GM19023 (cell line): ENCODE results near the gene SGCD.

Experiments used
- ATAC-seq: cut with Tn5 transposase; IDR thresholded peaks from one replicate; pipeline ENCODE4 v1.9.1; 2021; ENCODE audit warnings: mild to moderate bottlenecking, moderate library complexity; ENCODE audit not compliant: unreplicated experiment

Gene SGCD

GRCh38 chr5:156451505-156451904 lies 124.5 kb downstream of the SGCD start:
- ATAC-seq: no peak

- no peak for ATAC-seq
Observed at GRCh38 chr5:156456857-156457256, 129.9 kb downstream of the SGCD start.

- ATAC-seq: no peak
Observed at GRCh38 chr5:156459812-156460385, 132.9 kb downstream of the SGCD start.

DNA sequence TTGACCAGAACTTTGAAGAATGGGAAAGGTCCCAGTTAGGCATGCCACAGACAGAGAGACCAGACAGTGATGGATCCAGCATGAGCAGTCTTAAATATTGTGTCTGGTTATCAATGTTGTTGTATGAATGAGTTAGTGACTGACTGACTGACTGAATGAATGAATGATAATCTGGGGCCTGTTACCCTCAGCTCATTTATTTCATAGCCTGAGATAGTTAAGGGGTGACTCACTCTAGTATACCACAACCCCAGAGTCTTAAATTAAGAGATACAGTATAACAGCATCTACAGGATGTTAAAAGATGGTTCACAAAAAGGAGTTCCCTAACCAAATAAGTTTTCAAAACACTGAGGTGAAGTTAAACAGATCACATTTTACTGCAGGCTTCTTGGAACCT lies 133.5 kb downstream of the SGCD start:
- no peak for ATAC-seq

DNA sequence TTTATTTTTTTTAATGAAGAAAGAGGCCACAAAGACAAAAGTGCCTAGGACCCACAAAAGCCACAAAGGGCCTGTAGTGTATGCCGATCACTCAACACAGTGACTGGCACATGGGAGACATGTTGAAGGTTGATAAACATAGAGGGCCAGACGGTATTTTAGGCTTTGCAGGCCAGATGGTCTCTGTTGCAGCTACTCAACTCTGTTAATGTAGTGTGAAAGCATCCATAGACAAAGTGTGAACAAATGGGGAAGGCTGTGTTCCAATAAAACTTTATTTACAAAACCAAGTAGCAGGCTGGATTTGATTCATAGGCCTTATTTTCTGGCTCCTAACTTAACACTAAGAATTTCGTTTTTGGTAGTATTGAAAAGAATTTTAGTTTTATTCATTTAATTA lies 139.9 kb downstream of the SGCD start:
- ATAC-seq: no peak

GRCh38 chr5:156469636-156470035 lies 142.7 kb downstream of the SGCD start:
- no peak for ATAC-seq

DNA sequence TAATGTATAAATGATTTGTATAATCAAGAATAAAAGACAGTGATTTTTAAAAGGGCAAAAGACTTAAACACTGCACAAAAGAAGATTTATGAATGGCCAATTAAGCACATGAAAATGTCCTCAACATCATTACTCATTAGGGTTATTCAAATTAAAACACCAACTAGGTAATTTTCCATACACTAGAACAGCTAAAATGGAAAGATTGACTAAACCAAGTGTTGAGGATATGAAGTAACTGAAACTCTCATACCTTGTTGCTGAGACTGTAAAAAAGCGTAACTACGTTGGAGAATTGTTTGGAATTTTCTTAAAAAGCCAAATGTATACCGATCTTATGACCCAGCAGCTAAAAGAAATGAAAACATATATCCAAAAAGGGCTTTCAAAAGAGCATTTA lies 144.9 kb downstream of the SGCD start:
- ATAC-seq: no peak

DNA sequence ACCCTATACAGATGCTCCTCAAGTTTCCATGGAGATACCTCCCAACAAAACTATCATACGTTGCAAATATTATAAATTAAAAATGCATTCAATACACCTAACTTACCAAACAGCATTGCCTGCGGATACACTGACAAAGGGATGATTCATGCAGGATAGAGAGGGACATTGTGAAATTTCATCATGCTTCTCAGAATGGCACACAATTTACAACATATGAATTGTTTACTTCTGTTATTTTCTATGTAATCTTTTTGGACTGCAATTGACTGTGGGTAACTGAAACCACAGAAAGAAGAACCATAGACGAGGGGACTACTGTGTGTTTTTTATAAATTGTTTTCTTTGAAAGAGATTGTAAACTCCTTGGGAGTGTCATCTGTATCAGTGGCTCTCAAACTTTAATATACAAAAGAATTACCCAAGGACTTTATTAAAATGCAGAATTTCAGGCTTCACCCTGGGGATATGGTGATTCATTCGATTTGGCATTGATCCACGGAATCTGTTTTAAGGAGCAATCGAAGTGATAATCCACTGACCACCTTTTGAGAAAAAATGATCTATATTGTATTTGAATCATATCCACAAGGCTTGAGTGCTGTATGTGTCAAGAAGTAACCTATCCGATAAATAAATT lies 146.4 kb downstream of the SGCD start:
- ATAC-seq: no peak

GRCh38 chr5:156474251-156474650 lies 147.3 kb downstream of the SGCD start:
- ATAC-seq: no peak

GRCh38 chr5:156475182-156476157 lies 148.5 kb downstream of the SGCD start:
- ATAC-seq: no peak

DNA sequence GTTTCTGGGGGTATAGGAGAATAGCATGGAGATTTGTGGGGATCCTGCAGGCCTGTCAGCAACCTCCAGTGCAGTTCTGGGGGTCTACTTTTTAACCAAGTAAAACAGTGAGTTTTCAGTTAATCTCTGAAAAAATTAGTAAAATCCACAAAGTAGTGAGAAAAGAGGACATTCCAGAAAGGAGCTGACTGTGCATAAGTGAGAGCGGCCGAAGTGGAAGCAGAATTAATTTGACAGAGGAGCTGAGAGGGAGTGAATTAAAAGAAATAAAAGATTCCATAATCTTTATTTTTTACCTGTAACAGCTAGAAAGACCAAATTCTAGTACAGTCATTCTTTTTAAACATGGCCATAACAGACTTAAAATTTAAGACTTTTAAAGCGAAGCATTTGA lies 149.2 kb downstream of the SGCD start:
- no peak for ATAC-seq

DNA sequence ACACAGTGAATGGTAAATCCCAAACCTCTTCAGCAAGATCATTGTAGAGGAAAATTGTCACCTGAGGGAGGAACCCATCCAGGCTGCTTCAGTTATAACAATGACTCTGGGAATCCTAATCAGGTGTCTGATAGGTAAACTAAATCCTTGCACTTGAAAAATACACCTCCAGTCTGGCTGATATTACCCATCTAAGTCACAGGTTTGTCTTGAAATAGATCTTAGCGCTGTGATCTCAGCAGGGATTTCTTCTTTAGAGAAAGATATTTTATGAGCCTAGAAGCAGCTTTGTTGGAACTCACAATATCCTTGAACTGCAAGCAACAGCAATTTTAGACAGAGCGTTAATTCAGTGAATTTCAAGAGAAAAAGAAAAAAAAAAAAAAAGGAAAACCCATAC lies 149.7 kb downstream of the SGCD start:
- ATAC-seq: no peak

DNA sequence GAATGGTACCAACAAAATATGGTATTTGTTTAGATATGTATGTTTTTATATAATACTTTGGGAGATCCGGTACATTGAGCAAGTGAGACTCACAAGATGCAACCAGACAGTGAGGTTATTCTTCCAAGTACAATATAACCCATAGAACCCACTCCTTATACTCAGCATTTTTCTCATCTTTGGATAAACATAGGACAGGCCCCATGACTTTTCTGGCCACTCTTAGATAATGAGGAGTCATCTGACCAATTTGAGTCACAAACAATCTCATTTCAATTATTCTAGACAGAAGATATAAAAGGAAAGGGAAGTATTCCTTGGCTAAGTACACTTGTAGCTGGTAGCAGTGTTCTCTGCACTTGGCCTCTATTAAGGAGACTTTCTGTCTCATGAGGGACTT lies 150.2 kb downstream of the SGCD start:
- no peak for ATAC-seq

DNA sequence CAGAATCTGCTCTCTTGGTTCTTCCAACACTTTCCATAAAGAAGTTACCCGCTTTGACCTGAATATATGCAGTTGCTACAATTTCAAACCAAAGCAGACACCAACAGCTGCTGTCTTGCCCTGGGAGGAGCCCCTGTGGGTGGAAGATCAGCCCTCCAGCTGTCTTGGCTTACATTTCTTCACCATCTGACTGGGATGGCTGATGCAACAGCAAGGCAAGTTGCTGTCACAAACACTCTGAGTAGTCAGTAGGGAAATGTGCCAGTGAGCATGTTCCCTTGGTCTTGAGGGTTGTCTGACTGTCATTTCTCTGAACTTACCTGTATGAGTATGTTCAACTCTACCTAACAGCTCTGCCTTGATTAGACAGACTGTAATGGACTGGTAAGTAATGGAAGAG lies 152.9 kb downstream of the SGCD start:
- ATAC-seq: peak; percentile 49

DNA sequence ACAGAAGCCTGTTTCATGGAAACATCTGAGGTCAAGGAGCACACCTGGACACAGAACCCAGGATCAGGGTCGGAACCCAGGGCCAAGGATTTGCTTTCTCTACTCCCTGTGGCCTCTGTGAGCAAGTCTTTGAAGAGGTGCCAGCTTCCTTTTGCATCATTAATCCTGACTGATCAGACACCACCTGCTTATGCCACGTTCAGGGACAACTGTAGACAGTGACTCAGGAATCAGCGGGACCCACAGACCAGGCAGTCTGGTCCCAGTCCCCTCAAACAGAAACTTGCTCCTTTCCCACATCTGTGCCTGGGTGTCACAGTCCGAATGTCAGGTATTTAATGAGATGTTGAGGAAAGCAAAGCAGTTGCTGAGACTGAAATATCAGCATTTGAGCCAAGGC lies 154.8 kb downstream of the SGCD start:
- ATAC-seq: no peak

GRCh38 chr5:156482818-156483217 lies 155.9 kb downstream of the SGCD start:
- ATAC-seq: no peak

DNA sequence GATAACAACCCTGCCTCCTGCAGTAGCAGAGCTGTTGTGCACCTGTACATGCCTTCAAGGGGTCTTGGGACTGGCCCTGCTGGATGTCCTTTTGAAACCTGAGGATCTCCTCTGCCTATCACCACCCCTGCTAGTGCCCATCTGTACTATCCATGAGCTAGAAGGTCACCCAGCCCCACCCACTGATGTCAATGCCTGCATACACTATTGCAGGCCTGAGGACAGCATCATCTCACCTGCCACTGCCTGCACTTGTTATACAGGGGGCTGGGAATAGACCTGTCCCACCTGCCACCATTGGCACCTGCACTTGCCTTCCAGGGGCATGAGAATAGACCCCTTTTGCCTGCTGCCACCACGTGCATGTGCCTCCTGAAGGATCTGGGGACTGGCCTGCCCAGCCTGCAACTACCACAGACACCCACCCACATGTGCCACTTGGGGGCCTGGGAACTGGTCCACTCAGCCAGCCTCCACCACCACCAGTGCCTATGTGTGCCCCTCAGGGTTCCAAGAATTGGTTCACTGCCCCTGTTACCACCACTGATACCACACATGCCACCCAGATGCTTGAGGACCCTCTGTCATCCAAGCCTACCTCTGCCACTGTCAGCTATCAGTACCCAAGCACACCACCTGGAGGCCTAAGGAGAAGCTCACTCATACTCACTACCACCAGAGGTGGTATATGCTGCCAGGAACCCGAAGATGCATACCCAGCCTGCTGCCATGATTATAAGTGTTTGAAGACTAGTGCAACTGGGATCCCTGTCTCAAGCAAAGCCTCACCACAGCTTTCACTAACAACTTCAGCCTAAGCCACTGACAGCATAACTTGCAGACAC lies 159.7 kb downstream of the SGCD start:
- no peak for ATAC-seq

DNA sequence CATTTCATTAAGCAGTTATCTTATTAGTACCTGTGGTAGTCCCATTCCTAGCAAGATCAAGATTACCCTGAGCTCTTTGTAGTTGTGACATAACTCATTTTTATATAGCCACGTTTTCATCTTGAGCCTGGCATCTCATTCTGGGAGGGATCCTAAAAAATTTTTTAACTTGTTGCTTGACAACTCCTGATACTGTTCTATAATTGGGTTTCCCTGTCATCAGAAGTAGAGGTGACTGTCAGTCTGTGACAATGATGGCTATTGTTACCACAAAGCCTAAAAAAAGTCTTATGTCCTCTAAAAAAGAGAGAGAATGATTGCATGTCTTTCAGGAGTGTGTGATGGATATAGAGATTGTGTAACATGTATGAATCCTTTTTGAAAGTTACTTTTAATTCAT lies 164.8 kb downstream of the SGCD start:
- ATAC-seq: no peak

GRCh38 chr5:156496291-156496690 lies 169.3 kb downstream of the SGCD start:
- no peak for ATAC-seq

- no peak for ATAC-seq
Observed at GRCh38 chr5:156497804-156498208, 170.8 kb downstream of the SGCD start.
